Lower lobe of right lung (tissue), 2 donors: ENCODE measurements around the gene FOXD3. TPM values are rescaled to one million over a fixed set of nuclear protein-coding genes. Genes with fewer than 3 reads are reported as not detected.
"Not testable (repeated sequence)": the region's sequence is repeated elsewhere in the genome, so short reads cannot be mapped to it uniquely, and the experiment has no call there.

Source experiments
- ATAC-seq, 2 donors: fragments of 200-7000 bp; cut with Tn5 transposase; one replicate each; pipeline ENCODE4 v1.9.1; 2020 to 2022; ENCODE audit warnings: mild to moderate bottlenecking in 2 of 2, moderate library complexity in 2 of 2
- DNase-seq: peaks from one replicate; pipeline ENCODE4 v3.0.0-alpha.2; 2020
- H3K27ac ChIP-seq: fragments of 200-600 bp; one replicate; pipeline ENCODE4 v1.8.0; 2022
- H3K27me3 ChIP-seq: fragments of 200-600 bp; one replicate; pipeline ENCODE4 v1.8.0; 2022; ENCODE audit warnings: low read depth
- H3K36me3 ChIP-seq: fragments of 200-600 bp; one replicate; pipeline ENCODE4 v1.8.0; 2022; ENCODE audit warnings: mild to moderate bottlenecking
- H3K4me1 ChIP-seq: fragments of 200-600 bp; one replicate; pipeline ENCODE4 v1.8.0; 2022
- H3K4me3 ChIP-seq: fragments of 200-600 bp; one replicate; pipeline ENCODE4 v1.8.0; 2022; ENCODE audit warnings: mild to moderate bottlenecking
- H3K9me3 ChIP-seq: fragments of 200-600 bp; one replicate; pipeline ENCODE4 v1.8.0; 2022
- CTCF ChIP-seq: fragments of 200-600 bp; IDR thresholded peaks from one replicate; pipeline ENCODE4 v1.8.0; 2022; ENCODE audit warnings: antibody characterized with exemption, mild to moderate bottlenecking
- intact Hi-C: fragments of 100-400 bp; cut with DNase I; formaldehyde crosslinking; loops from one replicate; pipeline ENCODE4 v1.11.0; 2022
- total RNA-seq: library from RNA; stranded (reverse); fragmentation: NEBNext Ultra II Directional; extraction: Animal tissue kit (Norgen Biotek cat#: 25700); gene quantifications from one replicate; pipeline ENCODE4 v1.2.1, GENCODE V29; 2021
- donor health status: DM: no; HTN: yes; CAD: no; lungs with severe emphysema.

Gene FOXD3
- total RNA-seq, 1 donor from 2014 or later = not detected

- ATAC-seq = peak in 1 of 2 donors; percentile 7
- no peak for DNase-seq
- Histone ChIP-seq H3K9me3 (no peaks in the 10 kb centered on the region), H3K36me3 (no peaks in the 10 kb centered on the region), H3K4me3 (no peak overlapping the region), H3K4me1 (no peaks in the 10 kb centered on the region), H3K27ac (no peak overlapping the region), H3K27me3 (peaks cover 94% of the 10 kb centered on the region)
- TF ChIP-seq CTCF = no peak
- intact Hi-C loops = no loop called here
Measured at GRCh38 chr1:63330331-63330916, 8.1 kb downstream of the FOXD3 start.

- H3K4me3 ChIP-seq = no peak overlapping the region
- H3K27me3 ChIP-seq = peaks cover 16% of the 10 kb centered on the region
- H3K9me3 ChIP-seq = no peaks in the 10 kb centered on the region
- ATAC-seq (no peak), DNase-seq (no peak)
- H3K27ac ChIP-seq = no peak overlapping the region
- intact Hi-C loops = no loop called here
- no peaks in the 10 kb centered on the region for H3K36me3 ChIP-seq
- no peaks in the 10 kb centered on the region for H3K4me1 ChIP-seq
- no peak for TF ChIP-seq CTCF
Measured at GRCh38 chr1:63342402-63342801, 20.0 kb downstream of the FOXD3 start.

- ATAC-seq (no peak), DNase-seq (no peak)
- Histone ChIP-seq H3K36me3 (no peaks in the 10 kb centered on the region), H3K4me3 (no peak overlapping the region), H3K9me3 (no peaks in the 10 kb centered on the region), H3K27me3 (peaks cover 21% of the 10 kb centered on the region), H3K27ac (no peak overlapping the region), H3K4me1 (no peaks in the 10 kb centered on the region)
- TF ChIP-seq CTCF = no peak
- intact Hi-C loops = no loop called here
Measured at GRCh38 chr1:63343922-63344321, 21.6 kb downstream of the FOXD3 start.

GRCh38 chr1:63350320-63350719 is 28.0 kb downstream of the FOXD3 start:
- intact Hi-C loops = no loop called here
- TF ChIP-seq CTCF = no peak
- no peak overlapping the region for H3K27ac ChIP-seq
- H3K4me1 ChIP-seq = no peaks in the 10 kb centered on the region
- DNase-seq (no peak), ATAC-seq (no peak)
- H3K36me3 ChIP-seq = no peaks in the 10 kb centered on the region
- no peaks in the 10 kb centered on the region for H3K9me3 ChIP-seq
- peaks cover 31% of the 10 kb centered on the region for H3K27me3 ChIP-seq
- H3K4me3 ChIP-seq = no peak overlapping the region

- no peaks in the 10 kb centered on the region for H3K36me3 ChIP-seq
- H3K9me3 ChIP-seq = no peaks in the 10 kb centered on the region
- H3K4me3 ChIP-seq = no peak overlapping the region
- ATAC-seq (no peak), DNase-seq (no peak)
- intact Hi-C loops = no loop called here
- H3K27ac ChIP-seq = no peak overlapping the region
- H3K4me1 ChIP-seq = no peaks in the 10 kb centered on the region
- no peak for TF ChIP-seq CTCF
- peaks cover 27% of the 10 kb centered on the region for H3K27me3 ChIP-seq
Measured at GRCh38 chr1:63352736-63353135, 30.4 kb downstream of the FOXD3 start.

- not testable (repeated sequence) for H3K4me3 ChIP-seq, ATAC-seq
- H3K27me3 ChIP-seq = peaks cover 28% of the 10 kb centered on the region
Measured at GRCh38 chr1:63356234-63356633, 33.9 kb downstream of the FOXD3 start.

More at GRCh38 chr1:63356234-63356633, 33.9 kb downstream of the FOXD3 start:
- H3K36me3 ChIP-seq, intact Hi-C loops, H3K4me1 ChIP-seq, H3K27ac ChIP-seq, DNase-seq, H3K9me3 ChIP-seq: not testable (repeated sequence)
